Spleen (tissue), 7 donors: ENCODE measurements around the gene HOXC6.

Source experiments
- POLR2A ChIP-seq, 3 donors: fragments of 450-650 bp; IDR thresholded peaks; one replicate each; pipeline ENCODE4 v1.5.1; 2017; ENCODE audit warnings: antibody characterized with exemption in 3 of 3, mild to moderate bottlenecking in 1 of 3
- POLR2AphosphoS5 ChIP-seq, 3 donors: sonication (generic); formaldehyde crosslinking; IDR thresholded peaks; one replicate each; pipeline ENCODE4 v1.5.1; 2017; ENCODE audit warnings: antibody characterized with exemption in 3 of 3
- TF ChIP-seq, protein P1 (sequence below), 11 experiments: fragments of 200-600 bp in 7 of 11; fragments of 450-650 bp in 4 of 11; sonication (generic) in 4 of 11; IDR thresholded peaks in 8 of 11; conservative IDR thresholded peaks in 3 of 11; 1 replicate in 7 of 11; 2 replicates in 4 of 11; pipeline versions ENCODE4 v1.4.0 to v1.8.0; 2016 to 2021; ENCODE audit warnings: antibody characterized with exemption in 11 of 11, inconsistent platforms in 4 of 11, mild to moderate bottlenecking in 1 of 11
- donor health status: DM: no; HTN: no; CAD: no; lungs with moderate emphysema.
- donor health status: DM: no; HTN: no; CAD: no.
- donor health status: DM: no; HTN: no; CAD: no.

DNA sequence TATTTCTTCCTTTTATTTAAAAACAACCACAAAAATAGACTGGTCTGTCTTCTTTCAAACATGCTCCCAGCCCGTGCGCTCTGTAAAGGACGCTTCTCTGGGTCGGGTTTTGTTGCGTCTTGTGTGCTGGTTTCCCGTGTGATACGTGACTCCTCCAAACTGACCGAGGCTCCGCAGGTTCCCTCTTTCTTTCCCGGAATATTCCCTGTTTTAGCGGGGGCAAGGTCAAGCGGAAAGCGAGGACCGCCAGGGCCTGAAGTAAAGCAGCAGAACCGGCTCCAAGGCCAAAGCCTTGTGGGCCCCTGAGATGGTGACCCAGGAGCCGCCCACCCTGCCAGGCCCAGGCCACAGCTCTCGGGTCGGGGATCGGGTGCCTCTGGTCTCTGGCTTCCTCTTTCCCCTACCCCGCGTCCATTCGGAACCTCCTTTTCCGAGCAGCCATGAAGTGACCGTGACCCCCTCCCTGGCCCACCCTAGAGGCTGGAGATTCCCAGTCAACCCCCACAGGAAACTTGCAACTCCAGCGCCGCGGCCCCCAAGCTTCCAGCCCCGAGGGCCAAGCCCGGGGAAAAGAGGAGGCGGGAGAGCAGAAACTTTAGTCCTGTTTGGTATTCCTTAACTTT lies 44.2 kb upstream of the HOXC6 start:
- TF ChIP-seq, protein P1, sequence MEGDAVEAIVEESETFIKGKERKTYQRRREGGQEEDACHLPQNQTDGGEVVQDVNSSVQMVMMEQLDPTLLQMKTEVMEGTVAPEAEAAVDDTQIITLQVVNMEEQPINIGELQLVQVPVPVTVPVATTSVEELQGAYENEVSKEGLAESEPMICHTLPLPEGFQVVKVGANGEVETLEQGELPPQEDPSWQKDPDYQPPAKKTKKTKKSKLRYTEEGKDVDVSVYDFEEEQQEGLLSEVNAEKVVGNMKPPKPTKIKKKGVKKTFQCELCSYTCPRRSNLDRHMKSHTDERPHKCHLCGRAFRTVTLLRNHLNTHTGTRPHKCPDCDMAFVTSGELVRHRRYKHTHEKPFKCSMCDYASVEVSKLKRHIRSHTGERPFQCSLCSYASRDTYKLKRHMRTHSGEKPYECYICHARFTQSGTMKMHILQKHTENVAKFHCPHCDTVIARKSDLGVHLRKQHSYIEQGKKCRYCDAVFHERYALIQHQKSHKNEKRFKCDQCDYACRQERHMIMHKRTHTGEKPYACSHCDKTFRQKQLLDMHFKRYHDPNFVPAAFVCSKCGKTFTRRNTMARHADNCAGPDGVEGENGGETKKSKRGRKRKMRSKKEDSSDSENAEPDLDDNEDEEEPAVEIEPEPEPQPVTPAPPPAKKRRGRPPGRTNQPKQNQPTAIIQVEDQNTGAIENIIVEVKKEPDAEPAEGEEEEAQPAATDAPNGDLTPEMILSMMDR (IDR thresholded peaks at IDR 0.05 in 8 of 11, conservative IDR thresholded peaks at IDR 0.05 in 3 of 11), result no peak
- TF ChIP-seq POLR2A (IDR thresholded peaks at IDR 0.05) (no peak), POLR2AphosphoS5 (IDR thresholded peaks at IDR 0.05) (no peak)
